NCI-H1105 treated with DMSO at 0.1 percent for 48 hours (cell line): ENCODE measurements around the gene CRYBB1.

Experiments
- DNase-seq: peaks from one replicate; lab custom pipeline; 2025; lab: John Stamatoyannopoulos, UW

Gene CRYBB1

GRCh38 chr22:26617271-26618199, at the start of gene CRYBB1:
TSS of gene CRYBB1 (minus strand) at chr22:26618027. CDS start at chr22:26616319, 1,708 bp downstream.
- no peak for DNase-seq

GRCh38 chr22:26667140-26667539, 49.3 kb upstream of the CRYBB1 start:
- no peak for DNase-seq

DNA sequence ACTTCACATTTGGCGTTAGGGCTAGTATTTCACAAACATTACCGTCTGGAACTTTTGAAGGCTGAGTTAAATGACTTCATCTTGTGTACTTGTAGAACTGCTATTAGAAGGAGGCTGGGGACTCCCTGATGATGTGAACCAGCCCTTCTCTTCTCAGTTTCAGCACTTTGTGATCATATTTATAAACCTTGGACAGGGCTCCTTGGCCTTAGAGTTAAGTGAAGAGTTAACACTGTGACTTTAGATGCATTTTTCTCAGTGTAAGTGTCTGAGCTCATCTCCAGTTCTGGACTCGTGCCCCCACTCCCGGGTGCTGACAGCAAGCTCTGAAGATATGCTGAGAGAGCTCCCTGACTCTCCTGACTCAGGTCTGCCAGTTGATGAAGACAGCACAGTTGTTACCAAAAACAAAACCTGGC, 48.0 kb upstream of the CRYBB1 start:
- no peak for DNase-seq

- no peak for DNase-seq
Measured at GRCh38 chr22:26663374-26663923, 45.6 kb upstream of the CRYBB1 start.

GRCh38 chr22:26662160-26662559, 44.3 kb upstream of the CRYBB1 start:
- DNase-seq: no peak

DNA sequence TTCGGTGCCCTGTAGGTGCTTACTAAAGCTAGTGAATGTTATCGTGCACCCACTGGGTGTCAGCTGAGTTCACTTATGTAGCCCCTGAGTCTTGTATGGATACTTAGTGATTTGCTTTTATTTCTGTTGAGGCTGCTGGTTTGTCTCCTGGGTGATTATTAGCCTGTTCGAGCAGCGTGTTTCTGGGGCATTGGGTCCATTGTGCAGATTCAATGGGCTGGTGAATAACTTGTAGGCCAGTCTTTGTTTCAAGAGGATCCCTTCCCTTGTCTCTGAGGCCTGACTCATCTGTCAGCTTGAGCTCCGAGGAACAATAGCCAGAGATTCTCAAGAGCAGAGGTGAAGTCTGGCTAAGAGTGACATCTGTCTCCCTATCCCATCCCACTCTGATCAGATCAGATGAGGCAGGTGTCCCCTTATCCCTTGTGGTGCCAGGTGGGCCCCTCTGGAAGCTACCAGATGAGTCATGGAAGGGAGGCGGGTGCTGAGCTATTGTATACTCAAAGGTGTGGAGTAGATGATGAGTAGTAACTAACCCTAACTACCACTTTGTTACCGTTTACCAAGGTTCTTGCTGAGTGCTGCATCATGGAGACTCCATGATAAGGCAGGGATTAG, 43.2 kb upstream of the CRYBB1 start:
- peak; percentile 24 for DNase-seq

GRCh38 chr22:26660356-26660755, 42.5 kb upstream of the CRYBB1 start:
- no peak for DNase-seq

DNA sequence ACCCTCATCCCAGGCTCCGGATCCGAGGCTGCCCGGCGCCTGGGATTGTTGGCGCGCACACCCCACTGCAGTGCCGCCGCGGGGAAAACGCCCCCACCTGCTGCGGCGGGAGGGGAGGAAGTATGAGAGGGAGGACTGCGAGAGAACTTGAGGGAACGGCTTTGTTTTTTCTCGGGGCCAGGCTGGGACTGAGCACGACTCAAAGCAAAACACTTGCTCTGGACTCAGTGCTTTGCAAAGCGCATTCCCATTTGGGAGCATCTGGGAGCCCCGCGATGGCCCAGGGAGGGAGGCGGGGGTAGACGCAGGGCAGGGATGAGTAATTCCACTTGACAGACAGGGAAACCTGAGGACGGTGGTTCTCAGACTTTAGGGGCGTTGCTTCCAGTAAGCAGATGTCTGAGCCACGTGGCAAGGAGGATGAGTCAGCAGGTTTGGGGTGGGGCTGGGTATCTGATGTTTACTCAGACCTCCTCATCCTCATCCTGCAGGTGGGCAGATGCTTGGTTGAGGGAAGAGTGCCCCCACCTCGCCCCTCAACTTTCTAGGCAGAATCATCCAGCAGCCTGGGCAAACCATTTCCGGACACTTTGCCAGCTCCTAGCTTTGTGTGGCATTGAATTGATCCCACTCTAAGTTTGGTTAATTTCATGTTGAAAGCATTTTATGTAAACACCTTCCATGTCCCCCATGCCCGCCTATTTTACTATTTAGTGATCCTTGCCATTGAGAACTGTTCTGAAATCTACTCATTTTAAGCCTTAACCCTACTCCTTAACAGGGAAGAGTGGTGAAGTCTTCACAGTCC, 41.0 kb upstream of the CRYBB1 start:
- peak; percentile 89 for DNase-seq

DNA sequence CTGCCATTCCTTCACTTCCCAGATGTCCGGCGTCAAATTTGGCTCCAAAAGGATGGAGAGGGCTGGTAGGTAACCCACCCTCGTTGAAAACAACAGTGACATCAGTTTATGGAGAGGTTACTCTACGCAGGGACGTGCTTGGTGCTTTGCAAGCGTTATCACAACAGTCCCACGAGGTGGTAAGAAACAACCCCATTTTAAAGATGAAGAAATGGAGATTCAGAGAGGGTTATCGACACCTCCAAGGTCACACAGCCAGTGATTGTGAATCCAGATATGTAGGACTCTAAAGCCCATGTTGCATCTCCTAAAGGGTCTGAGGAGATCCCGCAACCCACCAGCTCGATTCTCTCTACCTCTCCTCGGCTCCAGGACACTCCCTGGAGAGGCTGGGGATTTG, 40.3 kb upstream of the CRYBB1 start:
- DNase-seq: no peak

- DNase-seq: peak; percentile 53
Measured at GRCh38 chr22:26656891-26657851, 39.3 kb upstream of the CRYBB1 start, which contains the start of gene MIAT. TSS of gene MIAT (plus strand) at chr22:26657588.

- DNase-seq: no peak
Measured at GRCh38 chr22:26651815-26652214, 34.0 kb upstream of the CRYBB1 start.

GRCh38 chr22:26650722-26651421, 33.0 kb upstream of the CRYBB1 start:
- no peak for DNase-seq

DNA sequence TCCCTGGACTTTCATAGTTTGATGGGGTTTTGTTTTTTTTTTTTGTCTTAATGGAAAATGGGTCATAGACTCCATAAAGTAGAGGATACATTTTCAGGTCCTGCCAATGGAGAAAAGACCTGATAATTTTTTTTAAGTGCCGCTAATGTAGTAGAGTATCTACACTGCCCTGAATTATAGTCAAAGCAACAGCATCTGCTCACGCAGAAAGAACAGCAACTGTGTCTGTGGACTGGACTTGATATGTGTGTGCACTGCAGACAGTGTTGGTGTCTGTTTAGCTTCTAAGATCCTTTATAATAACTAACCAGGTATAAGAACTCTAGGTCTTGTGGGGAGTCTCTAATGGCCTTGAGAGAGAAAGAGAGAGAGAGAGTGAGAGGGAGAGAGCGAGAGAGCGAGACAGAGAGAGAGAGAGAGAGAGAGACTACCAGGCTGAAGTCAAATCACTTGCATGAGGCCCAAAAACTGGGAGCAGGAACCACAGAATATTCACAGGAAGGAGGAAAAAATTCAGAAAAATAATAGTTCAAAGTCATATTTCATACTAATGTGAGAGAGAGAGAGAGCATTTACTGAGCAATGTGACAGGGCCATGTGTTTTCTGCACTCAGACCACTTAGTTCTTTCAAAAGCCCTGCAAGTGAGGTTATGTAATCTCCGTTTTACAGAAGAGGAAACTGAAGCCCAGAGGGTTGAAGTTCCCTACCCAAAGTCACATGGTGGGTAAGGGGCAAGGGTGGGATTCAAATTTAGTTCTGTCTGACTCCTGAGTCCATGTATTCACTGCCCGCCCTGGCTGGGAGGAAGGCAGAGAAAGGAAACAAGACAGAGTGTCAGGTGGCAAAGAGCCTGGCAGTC, 30.9 kb upstream of the CRYBB1 start:
- DNase-seq: peak; percentile 39

DNA sequence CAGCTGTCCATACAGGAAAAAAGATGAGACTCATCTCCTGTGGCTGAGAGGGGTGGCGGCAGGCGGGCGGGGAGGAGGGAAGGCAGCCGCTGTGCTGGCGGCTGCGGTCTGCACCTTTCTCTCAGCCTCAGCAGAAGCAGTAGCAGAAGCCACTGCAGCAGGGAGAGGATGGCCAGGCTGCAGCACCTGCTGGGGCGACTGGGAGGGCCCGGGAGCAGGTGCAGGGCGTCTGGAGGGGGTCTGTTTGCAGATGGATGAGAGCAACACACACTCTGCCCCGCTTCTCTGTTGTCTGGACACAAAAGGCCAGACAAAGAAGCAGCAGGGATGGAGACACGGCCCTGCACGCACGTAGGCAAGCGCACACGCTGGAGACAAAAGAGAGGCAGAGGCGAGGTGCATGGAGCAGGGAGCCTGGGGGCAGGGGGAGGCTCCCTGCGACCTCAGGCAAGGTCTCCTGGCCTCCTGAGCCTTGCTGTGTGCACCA, 30.2 kb upstream of the CRYBB1 start:
- DNase-seq: peak; percentile 94

GRCh38 chr22:26646158-26646557, 28.3 kb upstream of the CRYBB1 start:
- peak; percentile 12 for DNase-seq

GRCh38 chr22:26643418-26644100, 25.7 kb upstream of the CRYBB1 start:
- DNase-seq: no peak

DNA sequence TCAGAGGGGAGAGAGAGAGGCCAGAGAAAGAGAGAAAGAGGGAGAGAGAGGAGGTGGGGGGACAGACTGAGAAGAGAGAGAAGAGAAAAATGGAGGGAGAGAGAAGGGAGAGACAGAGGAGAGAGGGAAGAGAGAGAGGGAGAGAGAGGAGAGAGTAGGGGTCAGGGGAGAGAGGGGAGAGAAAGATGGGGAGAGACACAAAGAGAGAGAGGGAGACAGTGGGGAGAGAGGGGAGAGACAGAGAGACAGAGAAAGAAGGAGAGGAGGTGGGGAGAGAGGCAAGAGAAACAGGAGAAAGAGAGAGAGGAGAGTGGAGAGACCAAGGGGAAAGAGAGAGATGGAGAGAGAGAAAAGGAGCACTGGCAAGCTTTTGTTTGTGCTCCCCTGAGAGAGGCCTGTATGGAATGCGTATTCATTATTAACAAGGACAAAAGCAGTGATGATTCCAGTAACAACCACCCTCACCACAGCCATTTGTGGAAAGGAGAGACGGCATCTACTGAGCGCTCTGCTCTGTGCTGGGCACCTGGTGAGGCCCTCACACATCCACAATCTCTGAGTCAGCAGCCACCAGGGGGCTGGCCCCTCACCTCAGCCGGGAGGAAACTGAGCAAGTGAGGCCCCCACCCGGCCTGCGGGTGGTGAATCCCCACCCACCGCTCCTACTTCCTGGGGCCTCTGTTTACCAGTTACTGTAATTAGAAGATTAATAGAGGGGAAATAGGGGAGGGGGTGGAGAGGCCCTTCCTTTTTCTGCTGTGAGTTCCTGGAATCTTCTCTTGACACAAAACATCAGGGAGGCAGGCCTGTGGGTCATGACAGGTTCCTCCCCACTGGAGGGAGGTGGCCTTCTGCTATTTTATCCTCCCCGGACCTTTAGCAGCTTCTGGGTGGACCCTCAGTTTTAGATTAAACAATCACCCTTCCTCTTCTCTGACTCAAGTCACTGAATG, 24.9 kb upstream of the CRYBB1 start:
- DNase-seq: no peak
